Vagina (tissue), 2 donors: Measurements from ENCODE around the gene RPH3AL. TPM values are rescaled to one million over a fixed set of nuclear protein-coding genes. Genes with fewer than 3 reads are reported as not detected.
A peak's percentile ranks its signal among the peaks of the same experiment; 100 is the strongest.

Source experiments
- DNase-seq, 2 donors: peaks; one replicate each; pipeline ENCODE4 v3.0.0-alpha.2; 2017; ENCODE audit errors: extremely low spot score in 2 of 2
- H3K27ac ChIP-seq: fragments of 200-600 bp; sonication (generic); one replicate; pipeline ENCODE4 v1.5.1; 2019
- H3K27me3 ChIP-seq: fragments of 200-600 bp; sonication (generic); one replicate; pipeline ENCODE4 v1.5.1; 2019
- H3K36me3 ChIP-seq, 2 donors: fragments of 200-600 bp; sonication (generic); one replicate each; pipeline ENCODE4 v1.5.1; 2017 to 2019
- H3K4me1 ChIP-seq: fragments of 200-600 bp; sonication (generic); one replicate; pipeline ENCODE4 v1.5.1; 2019
- H3K4me3 ChIP-seq, 2 donors: fragments of 200-600 bp; sonication (generic); 1 replicate in 1 of 2; 2 replicates in 1 of 2; pipeline ENCODE4 v1.5.1; 2016 to 2019
- H3K9me3 ChIP-seq: fragments of 200-600 bp; sonication (generic); one replicate; pipeline ENCODE4 v1.5.1; 2019
- POLR2A ChIP-seq, 2 donors: fragments of 450-650 bp; IDR thresholded peaks; one replicate each; pipeline ENCODE4 v1.6.1; 2017; ENCODE audit warnings: antibody characterized with exemption in 2 of 2, mild to moderate bottlenecking in 2 of 2, moderate library complexity in 2 of 2
- POLR2AphosphoS5 ChIP-seq, 2 donors: sonication (generic); formaldehyde crosslinking; IDR thresholded peaks; one replicate each; pipeline ENCODE4 v1.9.0; 2017; ENCODE audit warnings: antibody characterized with exemption in 2 of 2, mild to moderate bottlenecking in 2 of 2, low read depth in 1 of 2; ENCODE audit not compliant: insufficient read depth in 1 of 2
- intact Hi-C: fragments of 100-400 bp; cut with DNase I; formaldehyde crosslinking; loops from one replicate; pipeline ENCODE4 v1.15.1; 2023
- total RNA-seq: library from RNA; depleted of rRNA; stranded (reverse); fragments of >200 nt; gene quantifications from one replicate; pipeline ENCODE4 v1.2.3, GENCODE V29; 2016
- TF ChIP-seq, protein P1 (sequence below), 3 experiments: fragments of 450-650 bp in 2 of 3; fragments of 200-600 bp in 1 of 3; sonication (generic) in 1 of 3; IDR thresholded peaks; one replicate each; pipeline ENCODE4 v1.5.1; 2017 to 2019; ENCODE audit warnings: antibody characterized with exemption in 3 of 3, mild to moderate bottlenecking in 2 of 3, moderate library complexity in 2 of 3

RPH3AL gene
- total RNA-seq, 1 donor from 2014 or later: 43.5 TPM

DNA sequence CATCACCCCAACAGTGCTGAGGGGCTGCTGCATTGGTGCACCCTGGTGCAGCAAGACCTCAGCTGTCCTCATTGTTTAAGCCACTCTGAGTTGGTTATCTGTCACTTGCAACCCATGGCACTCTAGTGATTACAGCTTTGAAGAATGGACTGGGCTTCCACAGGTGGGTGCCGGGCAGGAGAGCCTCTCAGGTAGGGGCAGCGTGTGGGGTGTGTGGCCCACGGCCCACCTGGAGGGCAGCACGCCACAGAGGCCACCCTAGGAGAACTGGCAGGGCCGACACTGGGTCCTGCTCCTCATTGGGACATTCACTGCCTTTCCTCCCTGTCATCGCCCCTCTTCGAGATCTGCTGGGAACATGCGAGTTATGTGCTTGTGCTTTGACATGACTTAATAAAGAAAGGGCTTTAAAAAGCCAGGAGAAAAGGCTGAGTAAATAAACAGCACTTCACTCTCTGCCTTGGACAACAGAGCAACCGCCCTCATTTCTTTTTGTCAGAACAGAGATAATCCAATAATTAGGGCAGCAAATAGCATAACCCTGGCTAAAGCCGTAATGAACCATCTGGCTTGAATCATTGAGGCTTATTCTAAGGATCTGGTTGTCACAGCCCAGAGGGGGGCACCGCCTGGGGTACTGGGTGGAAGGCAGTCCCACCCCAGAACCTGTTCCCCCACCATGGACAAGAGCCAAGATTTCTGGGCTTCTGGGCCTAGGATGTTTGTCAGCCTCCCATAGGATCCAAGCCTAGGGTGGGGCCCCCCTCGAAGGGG, 174.1 kb downstream of the RPH3AL start:
- H3K9me3 ChIP-seq: no peaks in the 10 kb centered on the region
- no peaks in the 10 kb centered on the region for H3K36me3 ChIP-seq
- peak overlapping the region; percentile 69 for H3K27ac ChIP-seq
- no peak for DNase-seq
- H3K4me1 ChIP-seq: peaks cover 33% of the 10 kb centered on the region
- TF ChIP-seq, protein P1, sequence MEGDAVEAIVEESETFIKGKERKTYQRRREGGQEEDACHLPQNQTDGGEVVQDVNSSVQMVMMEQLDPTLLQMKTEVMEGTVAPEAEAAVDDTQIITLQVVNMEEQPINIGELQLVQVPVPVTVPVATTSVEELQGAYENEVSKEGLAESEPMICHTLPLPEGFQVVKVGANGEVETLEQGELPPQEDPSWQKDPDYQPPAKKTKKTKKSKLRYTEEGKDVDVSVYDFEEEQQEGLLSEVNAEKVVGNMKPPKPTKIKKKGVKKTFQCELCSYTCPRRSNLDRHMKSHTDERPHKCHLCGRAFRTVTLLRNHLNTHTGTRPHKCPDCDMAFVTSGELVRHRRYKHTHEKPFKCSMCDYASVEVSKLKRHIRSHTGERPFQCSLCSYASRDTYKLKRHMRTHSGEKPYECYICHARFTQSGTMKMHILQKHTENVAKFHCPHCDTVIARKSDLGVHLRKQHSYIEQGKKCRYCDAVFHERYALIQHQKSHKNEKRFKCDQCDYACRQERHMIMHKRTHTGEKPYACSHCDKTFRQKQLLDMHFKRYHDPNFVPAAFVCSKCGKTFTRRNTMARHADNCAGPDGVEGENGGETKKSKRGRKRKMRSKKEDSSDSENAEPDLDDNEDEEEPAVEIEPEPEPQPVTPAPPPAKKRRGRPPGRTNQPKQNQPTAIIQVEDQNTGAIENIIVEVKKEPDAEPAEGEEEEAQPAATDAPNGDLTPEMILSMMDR (IDR thresholded peaks at IDR 0.05): no peak
- TF ChIP-seq POLR2A (IDR thresholded peaks at IDR 0.05) (no peak), POLR2AphosphoS5 (IDR thresholded peaks at IDR 0.05; ENCODE audit: insufficient read depth in 1 of 2, low read depth in 1 of 2) (peak in 1 of 2 donors; percentile 11)
- intact Hi-C loops: no loop called here
- peaks cover 7% of the 10 kb centered on the region for H3K27me3 ChIP-seq
- no peak overlapping the region for H3K4me3 ChIP-seq

DNA sequence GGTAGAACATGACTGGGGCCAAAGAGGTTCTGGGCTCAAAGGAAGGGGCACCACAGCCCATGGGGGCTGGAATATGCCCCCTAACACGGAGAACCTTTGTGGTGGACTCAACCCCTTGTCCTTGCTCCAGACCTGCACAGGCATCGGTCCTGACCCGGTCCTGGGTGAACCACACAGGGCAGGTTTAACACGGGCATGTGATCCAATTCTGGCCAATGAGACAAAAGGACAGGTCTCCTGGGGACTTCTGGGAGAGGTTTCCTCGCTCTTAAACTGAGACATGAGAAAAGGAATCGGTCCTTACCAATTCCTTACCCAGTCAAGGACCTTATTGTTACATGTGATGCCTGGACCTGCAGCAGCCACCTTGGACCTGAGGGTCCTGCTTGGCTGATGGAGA, 174.8 kb downstream of the RPH3AL start:
- Histone ChIP-seq H3K4me3 (no peak overlapping the region), H3K9me3 (no peaks in the 10 kb centered on the region), H3K4me1 (peaks cover 30% of the 10 kb centered on the region), H3K27ac (no peak overlapping the region), H3K27me3 (peaks cover 7% of the 10 kb centered on the region), H3K36me3 (no peaks in the 10 kb centered on the region)
- DNase-seq: no peak
- intact Hi-C loops: no loop called here
- TF ChIP-seq, protein P1 (IDR thresholded peaks at IDR 0.05): no peak
- no peak for TF ChIP-seq POLR2A (IDR thresholded peaks at IDR 0.05)
- TF ChIP-seq POLR2AphosphoS5 (IDR thresholded peaks at IDR 0.05; ENCODE audit: insufficient read depth in 1 of 2, low read depth in 1 of 2): no peak

DNA sequence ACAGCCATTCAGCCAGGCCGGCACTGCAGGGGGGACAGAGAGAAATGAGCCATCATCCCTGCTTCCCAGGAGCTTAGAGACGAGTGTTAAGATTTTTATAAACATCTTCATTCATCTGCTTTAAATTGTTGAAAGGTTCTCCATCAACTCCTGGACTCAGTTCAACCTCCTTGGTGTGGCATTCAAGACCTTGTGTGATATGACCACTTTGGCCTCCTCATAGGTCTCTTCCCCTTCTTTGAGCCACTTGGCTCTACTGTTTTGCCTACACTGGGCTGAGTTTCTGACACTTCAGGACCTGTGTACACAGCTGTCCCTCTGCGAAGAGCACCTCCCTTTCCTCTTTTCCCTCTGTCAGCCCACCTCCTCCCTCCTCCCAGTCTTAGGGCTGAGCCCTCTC, 175.5 kb downstream of the RPH3AL start:
- TF ChIP-seq, protein P1 (IDR thresholded peaks at IDR 0.05): no peak
- no peak for TF ChIP-seq POLR2A (IDR thresholded peaks at IDR 0.05)
- no peak for TF ChIP-seq POLR2AphosphoS5 (IDR thresholded peaks at IDR 0.05; ENCODE audit: insufficient read depth in 1 of 2, low read depth in 1 of 2)
- H3K27me3 ChIP-seq: peaks cover 7% of the 10 kb centered on the region

DNA sequence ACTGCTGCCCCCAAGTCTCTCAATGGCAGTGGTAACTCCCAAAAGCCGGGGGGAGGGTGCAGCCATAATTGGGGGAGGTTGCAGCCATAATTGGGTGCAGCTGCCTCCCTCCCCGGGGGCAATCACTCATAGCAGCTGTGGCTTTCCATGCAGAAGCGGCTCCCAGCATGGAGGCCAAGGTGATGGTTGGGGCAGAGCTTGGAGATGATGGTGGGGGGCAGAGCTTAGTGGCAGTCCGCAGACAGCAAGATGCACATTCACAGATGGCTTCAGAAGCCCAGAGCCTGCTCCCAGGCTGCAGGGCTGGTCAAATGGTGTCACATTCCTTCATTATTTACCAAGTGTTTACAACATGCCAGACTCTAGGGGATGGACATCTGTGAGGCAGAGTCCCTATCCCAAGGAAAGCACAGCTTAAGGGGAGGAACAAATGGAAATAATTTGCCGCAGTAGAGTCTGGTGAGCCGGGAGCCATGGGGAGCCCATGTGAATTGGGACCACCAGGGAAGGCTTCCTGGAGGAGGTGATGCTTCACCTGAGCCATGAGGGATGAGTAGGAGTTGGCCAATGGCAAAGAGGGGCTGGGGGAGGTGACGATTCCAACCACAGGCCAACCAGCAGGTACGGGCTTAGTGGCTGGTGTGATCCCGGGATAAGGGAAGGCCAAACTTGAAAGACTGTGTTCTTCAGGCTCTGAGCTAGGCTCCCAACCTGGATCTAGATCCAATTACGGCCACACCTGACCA, 179.3 kb downstream of the RPH3AL start:
- no peak for DNase-seq
- TF ChIP-seq POLR2A (IDR thresholded peaks at IDR 0.05) (no peak), POLR2AphosphoS5 (IDR thresholded peaks at IDR 0.05; ENCODE audit: insufficient read depth in 1 of 2, low read depth in 1 of 2) (no peak)
- TF ChIP-seq, protein P1 (IDR thresholded peaks at IDR 0.05): no peak
- H3K4me1 ChIP-seq: no peaks in the 10 kb centered on the region
- H3K27ac ChIP-seq: no peak overlapping the region
- H3K4me3 ChIP-seq: no peak overlapping the region
- no peaks in the 10 kb centered on the region for H3K9me3 ChIP-seq
- no peaks in the 10 kb centered on the region for H3K36me3 ChIP-seq
- no peaks in the 10 kb centered on the region for H3K27me3 ChIP-seq
- intact Hi-C loops: no loop called here

More for the DNA sequence above, 175.5 kb downstream of the RPH3AL start:
- intact Hi-C loops: no loop called here
- Histone ChIP-seq H3K27ac (no peak overlapping the region), H3K4me1 (peaks cover 24% of the 10 kb centered on the region), H3K4me3 (no peak overlapping the region), H3K36me3 (no peaks in the 10 kb centered on the region), H3K9me3 (no peaks in the 10 kb centered on the region)
- DNase-seq: no peak

DNA sequence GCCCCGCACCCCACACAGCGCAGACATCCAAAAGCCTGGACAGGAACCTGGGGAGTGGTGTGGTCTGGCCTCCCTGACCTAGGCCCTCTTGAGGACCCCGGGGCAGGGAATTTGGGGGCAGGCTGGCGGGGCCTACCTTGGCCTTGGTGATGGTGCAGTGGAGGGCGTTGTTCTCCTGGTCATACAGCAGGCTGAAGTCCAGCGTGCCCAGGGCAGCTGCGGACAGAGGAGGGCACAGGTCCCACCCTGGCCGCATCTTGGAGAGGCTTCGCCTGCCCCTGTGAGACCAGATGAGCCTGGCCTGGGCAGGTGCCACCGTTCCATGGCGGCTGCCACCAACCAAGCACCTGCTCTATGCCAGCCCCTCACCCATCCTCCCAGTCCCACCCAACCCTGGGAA, 180.2 kb downstream of the RPH3AL start:
- no peaks in the 10 kb centered on the region for H3K9me3 ChIP-seq
- TF ChIP-seq, protein P1 (IDR thresholded peaks at IDR 0.05): no peak
- TF ChIP-seq POLR2A (IDR thresholded peaks at IDR 0.05): no peak
- TF ChIP-seq POLR2AphosphoS5 (IDR thresholded peaks at IDR 0.05; ENCODE audit: insufficient read depth in 1 of 2, low read depth in 1 of 2): no peak
- H3K4me1 ChIP-seq: no peaks in the 10 kb centered on the region
- intact Hi-C loops: no loop called here
- H3K4me3 ChIP-seq: no peak overlapping the region
- H3K36me3 ChIP-seq: no peaks in the 10 kb centered on the region
- no peak overlapping the region for H3K27ac ChIP-seq
- DNase-seq: no peak
- H3K27me3 ChIP-seq: no peaks in the 10 kb centered on the region
